Loucy (cell line): ENCODE results near the gene BRD3OS.

Experiments
- H2AFZ ChIP-seq: fragments of 200-600 bp; sonication (generic); 2 replicates; pipeline ENCODE4 v1.6.0; 2016; ENCODE audit warnings: antibody characterized with exemption, mild to moderate bottlenecking, low read length, moderate library complexity
- H3F3A ChIP-seq: fragments of 200-600 bp; 2 replicates; pipeline ENCODE4 v1.6.0; 2016; ENCODE audit warnings: antibody characterized with exemption, low read depth, mild to moderate bottlenecking
- H3K27me3 ChIP-seq: fragments of 200-600 bp; sonication (generic); 2 replicates; pipeline ENCODE4 v1.6.1; 2014; ENCODE audit warnings: low read length, mild to moderate bottlenecking; ENCODE audit not compliant: insufficient read depth, poor library complexity, severe bottlenecking
- H3K36me3 ChIP-seq: fragments of 200-600 bp; sonication (generic); 2 replicates; pipeline ENCODE4 v1.6.1; 2016; ENCODE audit warnings: low read length; ENCODE audit not compliant: insufficient read depth
- H3K4me1 ChIP-seq: fragments of 200-600 bp; sonication (generic); 2 replicates; pipeline ENCODE4 v1.5.1; 2014; ENCODE audit warnings: low read length, mild to moderate bottlenecking; ENCODE audit not compliant: insufficient read depth, poor library complexity, severe bottlenecking
- H3K4me2 ChIP-seq: fragments of 200-600 bp; sonication (generic); 2 replicates; pipeline ENCODE4 v1.6.0; 2014; ENCODE audit warnings: antibody characterized with exemption, low read length, low read depth, mild to moderate bottlenecking; ENCODE audit not compliant: poor library complexity, severe bottlenecking
- H3K4me3 ChIP-seq: fragments of 200-600 bp; sonication (generic); 2 replicates; pipeline ENCODE4 v1.5.1; 2014; ENCODE audit warnings: low read length, mild to moderate bottlenecking, mixed read lengths; ENCODE audit not compliant: poor library complexity, severe bottlenecking
- H3K79me2 ChIP-seq: fragments of 200-600 bp; sonication (generic); 2 replicates; pipeline ENCODE4 v1.6.1; 2014; ENCODE audit warnings: low read length; ENCODE audit not compliant: insufficient read depth
- H3K9ac ChIP-seq: fragments of 200-600 bp; sonication (generic); 2 replicates; pipeline ENCODE4 v1.6.0; 2014; ENCODE audit warnings: mild to moderate bottlenecking, low read depth, low read length, moderate library complexity; ENCODE audit not compliant: poor library complexity, severe bottlenecking
- H3K9me2 ChIP-seq: fragments of 200-600 bp; sonication (generic); replicated peaks from 2 replicates; pipeline ENCODE4 v1.6.1; 2016; ENCODE audit warnings: low read depth, low read length, mixed read lengths
- H3K9me3 ChIP-seq: fragments of 200-600 bp; sonication (generic); 2 replicates; pipeline ENCODE4 v1.6.1; 2014; ENCODE audit warnings: mild to moderate bottlenecking, antibody characterized with exemption, low read length, low read depth; ENCODE audit not compliant: insufficient read depth
- H4K20me1 ChIP-seq: fragments of 200-600 bp; sonication (generic); 2 replicates; pipeline ENCODE4 v1.6.0; 2014; ENCODE audit warnings: antibody characterized with exemption, low read length, mild to moderate bottlenecking; ENCODE audit not compliant: insufficient read depth, poor library complexity, severe bottlenecking
- CTCF ChIP-seq: fragments of 200-600 bp; sonication (generic); conservative IDR thresholded peaks from 2 replicates; pipeline ENCODE4 v1.5.1; 2014; ENCODE audit warnings: mild to moderate bottlenecking, antibody characterized with exemption, low read length
- EZH2phosphoT487 ChIP-seq: fragments of 200-600 bp; IDR thresholded peaks from 2 replicates; pipeline ENCODE4 v1.6.1; 2018; ENCODE audit warnings: antibody characterized with exemption, mild to moderate bottlenecking, moderate library complexity, borderline replicate concordance

The BRD3OS gene

GRCh38 chr9:134066526-134066912 is 41.2 kb downstream of the BRD3OS start:
- Histone ChIP-seq H3K4me2 (peak overlapping the region; percentile 85), H3K9me3 (no peaks in the 10 kb centered on the region), H3K9ac (peak overlapping the region; percentile 92), H3K36me3 (no peaks in the 10 kb centered on the region), H3K27me3 (no peaks in the 10 kb centered on the region), H3F3A (0 out of 2 replicates have a peak, but pooled peaks cover 2% of the 10 kb centered on the region), H3K4me3 (peak overlapping the region; percentile 84), H4K20me1 (peaks cover 53% of the 10 kb centered on the region), H3K9me2 (no peaks in the 10 kb centered on the region), H3K4me1 (peaks cover 23% of the 10 kb centered on the region), H3K79me2 (peaks cover 58% of the 10 kb centered on the region), H2AFZ (no peak overlapping the region)
- TF ChIP-seq EZH2phosphoT487 (no peak), CTCF (no peak)

- Histone ChIP-seq H3K4me3 (peak overlapping the region; percentile 84), H4K20me1 (peaks cover 47% of the 10 kb centered on the region), H3K36me3 (no peaks in the 10 kb centered on the region), H3K9ac (peak overlapping the region; percentile 92), H3K4me1 (peaks cover 23% of the 10 kb centered on the region), H3F3A (0 out of 2 replicates have a peak, but pooled peaks cover 2% of the 10 kb centered on the region), H3K9me3 (no peaks in the 10 kb centered on the region), H3K4me2 (peak overlapping the region; percentile 85), H2AFZ (no peak overlapping the region), H3K79me2 (peaks cover 52% of the 10 kb centered on the region), H3K9me2 (no peaks in the 10 kb centered on the region), H3K27me3 (no peaks in the 10 kb centered on the region)
- no peak for TF ChIP-seq CTCF
- no peak for TF ChIP-seq EZH2phosphoT487
These were observed 41.9 kb downstream of the BRD3OS start for GRCh38 chr9:134066913-134067851.

- no peaks in the 10 kb centered on the region for H3K36me3 ChIP-seq
- H3K4me1 ChIP-seq = peaks cover 23% of the 10 kb centered on the region
- H4K20me1 ChIP-seq = peaks cover 39% of the 10 kb centered on the region
- no peaks in the 10 kb centered on the region for H3K9me2 ChIP-seq
- 0 out of 2 replicates have a peak, but pooled peaks cover 2% of the 10 kb centered on the region for H3F3A ChIP-seq
- H3K27me3 ChIP-seq = no peaks in the 10 kb centered on the region
- peak within 1 kb of the TSS; percentile 98 for H2AFZ ChIP-seq
- peak within 1 kb of the TSS; percentile 93 for H3K4me2 ChIP-seq
- peaks cover 42% of the 10 kb centered on the region for H3K79me2 ChIP-seq
- H3K9me3 ChIP-seq = no peaks in the 10 kb centered on the region
- peak within 1 kb of the TSS; percentile 84 for H3K4me3 ChIP-seq
- TF ChIP-seq CTCF (no peak), EZH2phosphoT487 (no peak)
- peak within 1 kb of the TSS; percentile 92 for H3K9ac ChIP-seq
These were observed 42.8 kb downstream of the BRD3OS start, which contains the start of gene BRD3 for GRCh38 chr9:134067904-134068743. Gene BRD3, minus strand, starts transcription at chr9:134068026. Its CDS starts 14,549 bp downstream, at chr9:134053477.
